Fibroblast of skin of abdomen (primary cell): ENCODE measurements around the gene PRSS38.

Source experiments
- DNase-seq: peaks from one replicate; pipeline ENCODE4 v3.0.0-alpha.2; 2013

PRSS38 gene

DNA sequence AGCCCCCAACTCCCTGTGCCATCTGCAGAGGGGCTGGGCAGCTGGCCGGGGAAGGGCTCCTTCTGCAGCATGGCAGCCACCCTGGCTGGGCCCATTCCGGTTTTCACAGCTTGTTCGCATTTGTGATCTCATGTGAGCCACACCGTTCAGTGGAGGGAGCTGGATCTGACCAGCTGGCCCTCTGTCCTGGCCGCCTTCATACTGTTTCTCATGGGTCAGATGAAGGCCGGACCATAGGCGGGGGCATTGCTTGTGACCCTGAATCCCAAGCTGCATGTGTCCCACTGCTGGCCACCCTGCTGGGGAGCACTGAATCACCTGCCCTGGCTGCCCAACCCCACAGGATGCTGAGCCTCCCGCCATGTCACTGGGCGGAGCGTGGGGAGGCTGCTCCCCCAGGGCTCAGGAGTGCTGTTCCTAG is 36.4 kb upstream of the PRSS38 start:
- no peak for DNase-seq

DNA sequence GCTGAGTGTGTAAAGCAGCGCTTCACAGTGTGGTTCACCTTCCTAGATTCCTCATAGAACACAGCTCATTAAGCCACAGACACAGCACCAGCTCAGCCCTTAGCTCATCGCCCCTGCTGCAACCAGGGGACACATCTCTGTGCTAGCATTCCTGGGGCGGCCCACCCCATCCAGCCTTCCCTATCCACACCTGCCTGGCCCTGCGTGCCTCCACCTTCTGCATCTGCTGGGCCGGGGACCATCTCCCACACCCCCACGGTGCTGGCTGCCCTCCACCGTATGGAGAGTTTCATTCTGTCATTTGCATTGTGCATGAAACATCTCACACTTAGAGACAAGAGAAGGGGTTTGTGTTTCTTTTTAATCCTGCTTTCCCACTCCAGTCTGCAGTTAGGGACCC is 35.8 kb upstream of the PRSS38 start:
- DNase-seq = no peak

DNA sequence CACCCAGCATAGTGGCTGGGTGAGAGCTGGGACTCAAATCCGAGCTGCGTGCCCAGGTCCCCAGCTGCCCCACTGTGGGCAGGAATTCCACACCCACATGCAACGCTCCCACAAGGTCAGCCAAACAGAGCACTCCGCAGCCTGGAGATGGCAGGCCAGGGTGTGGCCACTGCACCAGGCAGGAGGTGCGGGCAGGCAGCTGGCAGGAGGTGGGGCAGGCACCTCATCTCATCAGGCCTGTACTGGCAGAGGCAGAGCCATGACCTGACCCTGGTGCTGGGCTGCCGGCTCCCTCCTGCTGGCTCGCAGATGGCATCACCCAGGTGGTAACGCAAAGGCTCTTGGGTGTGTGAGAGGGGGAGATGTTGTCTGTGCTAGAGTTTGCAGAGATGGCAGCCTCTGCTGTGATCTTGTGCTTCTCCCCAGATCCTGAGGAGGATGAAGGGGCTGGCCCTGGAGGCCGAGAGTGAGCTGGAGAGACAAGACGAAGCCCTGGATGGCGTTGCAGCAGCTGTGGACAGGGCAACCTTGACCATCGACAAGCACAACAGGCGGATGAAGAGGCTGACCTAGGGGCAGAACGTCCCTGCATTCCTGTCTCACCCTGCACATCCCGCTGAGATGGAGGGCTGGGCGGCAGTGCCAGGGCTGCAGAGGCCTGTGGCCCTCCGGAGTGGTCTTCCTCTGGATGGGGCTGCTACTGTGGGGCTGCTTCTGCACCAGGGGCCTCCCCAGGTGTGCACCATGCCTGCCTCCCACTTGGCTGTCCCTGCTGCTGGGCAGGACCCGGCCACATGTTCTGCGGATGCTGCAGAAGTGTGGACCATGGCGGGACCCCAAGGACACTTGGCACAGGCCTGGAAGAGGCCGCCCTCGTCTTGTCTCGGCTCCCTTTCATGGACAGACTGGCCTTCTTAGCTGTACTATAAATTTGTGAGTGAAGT is 35.1 kb upstream of the PRSS38 start:
- no peak for DNase-seq

DNA sequence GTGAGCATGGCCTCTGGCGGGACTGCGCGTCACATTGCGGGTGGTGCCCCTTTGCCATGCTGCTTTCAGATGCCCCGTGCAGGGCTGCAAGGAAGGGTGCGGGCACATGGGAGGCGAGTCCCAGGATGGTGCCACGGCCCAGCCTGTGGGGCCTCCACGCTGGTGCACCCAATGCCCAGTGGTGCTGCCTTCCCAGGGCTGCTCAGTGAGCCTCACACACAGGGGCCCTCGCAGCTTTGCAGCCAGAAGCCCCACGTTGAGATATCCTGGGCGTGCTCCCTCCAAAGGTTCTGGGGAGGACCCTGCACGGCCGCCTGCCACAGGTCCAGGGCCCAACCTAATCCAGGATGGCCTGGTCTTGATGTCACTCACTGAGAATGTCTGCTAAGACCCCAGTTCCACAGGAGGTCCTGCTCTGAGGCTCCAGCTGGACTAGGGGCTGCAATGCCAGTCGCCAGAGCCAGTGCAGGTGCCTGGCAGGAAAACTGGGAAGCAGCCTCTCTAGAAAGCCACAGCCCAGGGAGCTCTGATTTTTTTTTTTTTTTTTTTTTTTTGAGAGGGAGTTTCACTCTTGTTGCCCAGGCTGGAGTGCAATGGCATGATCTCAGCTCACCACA is 34.1 kb upstream of the PRSS38 start:
- no peak for DNase-seq

DNA sequence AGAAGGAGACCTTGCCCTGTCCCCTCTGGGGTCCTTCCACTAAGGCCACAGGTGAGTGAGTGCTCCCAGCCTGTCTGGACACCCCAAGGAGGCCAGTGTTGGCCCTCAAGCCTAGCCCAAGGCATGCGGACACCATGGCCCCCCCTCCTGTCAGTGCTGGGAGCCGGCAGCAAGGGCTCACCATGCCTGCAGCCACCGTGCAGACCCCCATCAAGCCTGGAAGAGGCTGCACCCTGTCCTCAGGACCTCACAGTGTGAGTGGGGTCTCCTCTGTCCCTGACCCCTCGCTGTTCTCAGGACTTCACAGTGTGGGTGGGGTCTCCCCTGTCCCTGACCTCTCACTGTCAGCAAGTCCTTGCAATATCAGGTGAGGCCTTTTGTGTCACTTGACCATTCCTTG is 33.2 kb upstream of the PRSS38 start:
- no peak for DNase-seq

DNA sequence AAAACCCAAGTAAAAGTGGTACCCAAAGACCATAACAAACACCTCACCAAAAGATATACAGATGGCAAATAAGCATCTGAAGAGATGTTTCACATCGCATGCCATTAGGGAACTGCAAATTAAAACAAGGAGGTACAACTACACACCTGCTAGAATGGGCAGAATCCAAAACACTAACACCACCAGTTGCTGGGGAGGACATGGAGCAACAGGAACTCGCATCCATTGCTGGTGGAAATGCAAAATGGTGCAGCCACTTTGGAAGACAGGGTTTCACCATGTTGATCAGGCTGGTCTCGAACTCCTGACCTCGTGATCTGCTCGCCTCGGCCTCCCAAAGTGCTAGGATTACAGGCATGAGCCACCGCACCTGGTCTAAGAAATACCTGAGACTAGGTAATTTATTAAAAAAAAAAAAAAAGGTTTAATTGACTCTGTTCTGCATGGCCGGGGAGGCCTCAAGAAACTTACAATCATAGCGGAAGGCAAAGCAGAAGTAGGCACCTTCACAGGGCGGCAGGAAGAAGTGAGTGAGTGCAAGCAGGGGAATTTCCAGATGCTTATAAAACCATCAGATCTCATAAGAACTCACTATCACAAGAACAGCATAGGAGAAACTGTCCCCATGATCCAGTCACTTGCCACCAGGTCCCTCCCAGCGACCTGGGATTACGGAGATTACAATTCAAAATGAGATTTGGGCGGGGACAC is 30.2 kb upstream of the PRSS38 start:
- no peak for DNase-seq

DNA sequence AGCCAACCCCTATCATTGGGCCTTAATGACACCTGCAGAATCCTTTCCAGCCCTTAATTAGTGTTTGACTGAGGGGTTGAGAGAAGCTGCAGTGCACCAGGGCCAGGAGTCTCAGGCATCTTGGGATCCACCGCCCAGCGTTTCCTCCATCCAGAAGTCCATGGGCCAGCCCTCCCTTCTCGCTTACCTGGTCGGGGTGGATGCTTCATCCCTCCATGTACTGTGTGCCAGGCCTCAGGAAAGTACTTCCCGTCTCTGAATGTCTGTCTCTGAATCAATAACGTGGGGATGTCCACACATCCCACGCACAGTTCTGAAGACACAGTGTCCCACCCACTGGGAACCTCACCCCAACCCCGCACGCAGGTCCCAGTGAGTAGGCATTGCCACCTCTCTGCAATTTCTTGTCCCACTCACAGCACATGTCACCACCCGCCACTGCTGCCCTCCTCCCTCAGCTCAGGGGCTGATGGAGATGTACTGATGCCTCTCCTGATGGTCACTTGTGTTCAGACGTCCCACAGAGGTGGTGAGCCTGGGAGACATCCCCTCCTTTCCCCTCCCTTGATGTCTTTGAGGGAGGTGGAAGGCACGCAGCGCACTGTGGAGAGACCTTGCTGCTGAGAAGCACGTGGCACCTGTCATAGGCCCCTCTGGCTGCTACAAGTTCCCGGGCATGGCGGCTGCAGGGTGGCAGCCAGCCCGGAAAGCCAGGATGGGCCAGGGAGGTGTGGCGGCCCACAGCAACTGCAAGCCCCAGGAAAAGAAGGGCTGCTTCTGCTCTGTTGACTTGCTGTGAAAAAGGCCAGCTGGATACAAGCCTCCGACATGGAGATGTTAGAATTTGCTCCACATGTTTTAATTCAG is 29.4 kb upstream of the PRSS38 start:
- no peak for DNase-seq

DNA sequence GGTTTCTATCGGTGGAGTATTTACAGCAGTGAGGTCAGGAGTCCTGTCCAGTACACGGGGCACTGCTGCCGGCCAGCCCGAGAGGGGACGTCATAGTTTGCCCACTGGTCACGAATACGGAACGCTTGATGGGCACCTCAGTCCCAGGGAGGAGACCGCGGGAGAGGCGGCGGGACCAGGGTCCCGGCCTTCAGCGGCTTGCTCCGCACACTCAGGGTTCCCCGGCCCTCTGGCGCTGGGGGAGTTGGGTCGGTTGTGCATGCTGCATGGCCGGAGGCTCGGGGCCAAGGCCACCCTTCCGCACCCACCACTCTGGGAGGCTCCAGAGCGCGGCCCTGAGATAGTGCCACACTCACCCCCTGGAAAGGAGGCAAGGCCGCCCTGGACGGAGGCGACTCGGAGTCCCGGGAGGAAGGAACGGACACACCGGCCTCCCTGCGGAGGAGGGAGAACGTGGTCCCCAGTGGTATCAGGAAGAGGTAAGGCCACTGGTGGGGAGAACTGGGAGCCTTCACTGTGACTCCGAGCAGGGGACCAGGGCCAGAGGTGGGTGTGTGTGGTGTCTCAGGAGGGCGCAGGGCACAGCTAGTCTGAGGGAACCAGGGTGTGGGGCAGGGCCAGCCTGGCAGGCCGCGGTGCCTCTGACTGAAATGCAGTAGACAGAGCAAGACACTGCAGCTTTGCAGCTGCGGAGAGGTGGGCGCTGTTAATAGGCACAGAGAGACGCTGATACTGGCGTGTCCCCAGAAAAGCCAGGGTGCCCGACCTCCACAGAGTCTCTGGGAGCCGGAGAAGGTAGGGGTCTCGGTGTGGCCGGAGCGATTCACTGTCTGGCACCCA is 28.6 kb upstream of the PRSS38 start:
- DNase-seq = no peak

DNA sequence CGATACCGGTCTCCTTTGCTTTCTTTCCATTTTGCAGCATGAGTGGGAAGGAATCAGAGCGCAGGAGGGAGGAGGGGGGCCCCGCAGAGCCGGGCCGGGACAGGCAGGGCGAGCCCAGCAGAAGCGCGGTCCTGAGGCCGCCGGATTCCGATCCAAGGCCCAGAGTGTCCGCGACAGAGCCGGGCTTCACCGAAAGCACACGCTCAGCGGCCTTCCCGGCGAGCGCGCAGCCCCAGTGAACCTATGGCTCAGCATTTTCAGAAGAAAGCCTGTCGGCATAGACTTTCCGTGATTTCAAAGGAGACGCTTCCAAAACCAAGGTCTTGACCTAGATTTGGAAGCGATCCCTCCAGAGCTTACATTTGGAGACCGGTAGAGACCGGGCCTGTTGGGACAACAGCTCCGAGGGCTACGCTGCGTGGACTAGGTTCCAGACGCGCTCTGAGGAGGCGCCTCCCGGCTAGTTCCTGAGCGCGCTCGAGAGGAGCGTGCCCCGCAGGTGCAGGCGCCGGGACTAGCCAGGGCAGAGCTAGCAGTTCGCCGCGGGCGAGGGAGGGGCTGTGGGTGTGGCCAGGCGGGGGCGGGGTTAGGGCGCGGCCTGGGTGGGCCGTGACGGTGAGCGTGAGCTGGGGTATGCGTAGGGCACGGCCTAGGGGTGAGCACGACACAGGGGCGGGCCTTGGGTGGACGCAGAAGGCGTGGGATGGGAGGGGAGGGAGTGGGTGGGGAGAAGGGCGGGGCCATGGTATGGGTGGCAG is 27.8 kb upstream of the PRSS38 start:
- peak; percentile 95 for DNase-seq

DNA sequence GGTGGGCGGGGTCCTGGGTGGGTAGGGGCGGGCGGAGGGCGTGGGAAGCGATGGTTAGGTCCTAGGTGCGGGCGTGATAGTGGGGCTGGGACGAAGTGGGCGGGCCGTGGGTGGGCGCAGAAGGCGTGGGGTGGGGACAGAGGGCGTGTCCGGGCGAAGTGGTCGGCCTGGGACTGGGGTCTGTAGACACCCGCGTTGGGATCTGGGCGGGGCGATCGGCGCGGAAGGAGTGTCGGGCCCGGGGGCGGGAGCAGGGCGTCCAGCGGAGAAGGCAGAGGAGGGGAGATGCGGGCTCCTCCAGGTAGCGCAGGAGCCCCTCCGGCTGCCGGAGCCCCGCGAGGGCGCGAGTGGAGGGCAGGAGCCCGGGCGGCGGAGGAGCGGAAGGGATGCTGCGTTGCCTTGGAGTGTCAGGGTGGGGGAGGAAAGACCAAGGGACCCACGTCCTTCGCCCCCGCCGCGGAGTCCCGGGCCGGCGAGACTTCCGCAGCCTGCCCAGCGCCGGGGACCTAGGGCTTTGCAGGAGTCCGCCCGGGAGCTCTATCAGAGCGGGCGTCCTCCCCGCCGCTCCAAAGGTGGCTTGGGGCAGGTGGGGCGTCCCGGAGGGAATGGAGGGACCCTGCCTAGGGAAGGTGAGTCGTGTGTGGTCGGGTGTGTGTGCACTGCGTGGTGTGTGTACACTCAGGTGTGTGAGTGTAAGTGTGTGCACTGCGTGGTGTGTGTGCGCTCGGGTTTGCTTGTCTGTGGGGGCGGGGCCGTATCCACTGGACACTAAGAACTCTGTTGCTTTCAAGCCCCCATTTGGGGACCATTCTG is 27.0 kb upstream of the PRSS38 start:
- DNase-seq = no peak

DNA sequence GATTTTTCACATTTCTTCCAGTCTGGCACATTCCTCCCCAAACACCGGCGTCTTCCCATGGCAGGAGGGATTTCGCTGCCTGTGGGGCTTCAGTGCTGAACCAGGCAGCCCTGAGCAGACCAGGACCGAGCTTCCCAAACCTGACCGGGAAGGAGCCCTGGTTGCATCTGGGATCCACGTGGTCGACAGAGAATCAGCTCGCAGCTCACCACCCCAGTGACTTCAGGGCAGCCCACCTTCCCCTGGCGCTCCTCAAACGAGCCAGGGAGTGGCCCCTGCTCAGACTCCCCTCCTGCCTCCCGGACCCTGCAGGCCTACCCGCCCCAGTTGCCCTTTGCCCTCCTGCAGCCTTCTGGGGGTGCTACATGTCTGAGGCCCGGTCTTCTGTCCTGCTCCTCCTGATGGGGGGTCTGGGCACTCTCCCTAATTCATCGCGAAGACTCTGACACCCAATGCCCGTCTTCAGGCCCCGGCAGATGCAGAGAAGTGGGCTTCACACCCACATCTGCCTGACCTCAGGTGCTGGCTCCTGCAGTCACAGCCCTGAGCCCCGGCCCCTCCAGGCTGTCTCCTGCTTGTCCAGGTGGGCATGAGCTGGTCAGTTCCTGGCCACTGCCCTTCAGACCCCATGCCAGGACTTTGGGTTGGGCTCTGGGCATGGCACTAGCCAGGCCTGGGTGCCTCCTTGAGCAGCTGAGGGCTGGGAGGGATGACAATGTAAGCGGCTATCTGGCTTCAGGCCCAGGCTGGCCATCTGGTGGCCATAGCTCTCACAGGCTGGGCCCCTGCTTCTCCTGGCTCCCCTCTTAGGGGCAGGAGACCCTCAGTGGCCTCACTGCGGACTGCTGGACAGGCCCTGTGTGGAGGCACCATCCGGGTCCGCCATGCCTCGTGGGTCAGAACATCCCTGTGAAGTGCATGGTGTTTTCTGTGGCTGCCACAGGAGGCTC is 26.1 kb upstream of the PRSS38 start:
- DNase-seq = no peak

DNA sequence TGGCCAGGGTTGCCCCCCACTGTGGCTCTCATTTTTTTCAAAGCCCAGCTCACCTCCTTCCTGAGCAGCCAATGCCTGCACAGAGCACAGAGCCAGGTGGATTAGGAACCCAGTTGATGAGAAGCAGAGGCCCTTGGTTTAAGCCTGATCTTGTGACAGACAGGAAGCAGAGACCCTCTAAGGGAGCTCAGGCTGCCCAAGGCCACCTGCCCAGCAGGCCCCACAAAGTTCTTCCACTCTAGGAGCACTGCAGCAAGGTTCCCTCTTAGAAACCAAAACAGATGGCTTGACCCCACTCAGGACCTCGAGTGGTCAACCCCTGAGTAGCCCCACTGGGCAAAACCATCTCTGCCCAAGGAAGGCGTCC is 25.5 kb upstream of the PRSS38 start:
- no peak for DNase-seq

DNA sequence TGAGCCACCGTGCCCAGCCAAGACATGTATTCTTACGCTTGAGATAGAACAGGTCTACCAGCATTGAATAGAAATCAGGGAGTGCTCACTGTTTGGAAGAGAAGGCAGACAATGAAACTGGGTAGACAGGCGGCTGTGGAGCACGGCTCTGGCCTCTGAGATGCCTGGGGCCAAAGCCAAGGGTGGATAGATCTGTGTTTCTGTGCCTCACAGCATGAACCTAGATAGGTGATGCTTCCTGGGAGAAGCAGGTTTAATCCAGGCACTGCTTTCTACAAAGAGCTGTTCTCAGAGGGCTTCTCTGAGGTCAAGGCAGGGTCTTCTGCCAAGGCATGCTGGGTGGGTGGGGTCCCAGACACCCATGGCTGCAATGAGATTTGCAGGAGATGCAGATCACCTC is 24.6 kb upstream of the PRSS38 start:
- no peak for DNase-seq

DNA sequence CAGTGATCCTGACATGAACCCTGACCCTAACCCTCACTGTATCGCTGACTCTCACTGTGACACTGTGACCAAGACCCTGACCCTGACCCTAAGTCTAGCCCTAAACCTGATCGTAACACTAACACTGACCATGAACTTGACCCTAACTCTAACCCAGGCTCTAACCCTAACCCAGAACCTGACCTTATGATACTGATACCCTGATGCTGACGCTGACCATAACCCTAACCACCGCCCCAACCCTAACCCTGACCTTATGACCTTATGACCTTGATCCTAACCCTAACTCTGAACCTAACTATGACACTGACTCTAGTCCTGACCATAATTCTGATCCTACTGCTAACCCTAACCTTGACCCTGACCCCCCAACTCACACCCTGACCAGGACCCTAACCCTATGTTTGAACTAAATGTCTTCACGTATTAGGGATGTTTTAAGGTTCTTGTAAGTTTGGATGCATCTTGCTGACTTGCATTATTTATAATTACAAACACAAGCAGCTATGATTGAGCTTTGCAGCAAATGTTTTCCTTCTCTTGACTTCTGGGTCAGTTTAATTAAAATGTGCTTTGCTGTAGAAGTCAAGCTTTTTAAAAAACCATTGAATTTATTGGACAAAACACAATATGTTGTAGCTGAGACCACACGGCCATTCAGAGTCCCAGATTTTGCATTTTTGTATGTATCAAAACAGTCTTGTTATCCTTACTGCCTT is 23.9 kb upstream of the PRSS38 start:
- no peak for DNase-seq

DNA sequence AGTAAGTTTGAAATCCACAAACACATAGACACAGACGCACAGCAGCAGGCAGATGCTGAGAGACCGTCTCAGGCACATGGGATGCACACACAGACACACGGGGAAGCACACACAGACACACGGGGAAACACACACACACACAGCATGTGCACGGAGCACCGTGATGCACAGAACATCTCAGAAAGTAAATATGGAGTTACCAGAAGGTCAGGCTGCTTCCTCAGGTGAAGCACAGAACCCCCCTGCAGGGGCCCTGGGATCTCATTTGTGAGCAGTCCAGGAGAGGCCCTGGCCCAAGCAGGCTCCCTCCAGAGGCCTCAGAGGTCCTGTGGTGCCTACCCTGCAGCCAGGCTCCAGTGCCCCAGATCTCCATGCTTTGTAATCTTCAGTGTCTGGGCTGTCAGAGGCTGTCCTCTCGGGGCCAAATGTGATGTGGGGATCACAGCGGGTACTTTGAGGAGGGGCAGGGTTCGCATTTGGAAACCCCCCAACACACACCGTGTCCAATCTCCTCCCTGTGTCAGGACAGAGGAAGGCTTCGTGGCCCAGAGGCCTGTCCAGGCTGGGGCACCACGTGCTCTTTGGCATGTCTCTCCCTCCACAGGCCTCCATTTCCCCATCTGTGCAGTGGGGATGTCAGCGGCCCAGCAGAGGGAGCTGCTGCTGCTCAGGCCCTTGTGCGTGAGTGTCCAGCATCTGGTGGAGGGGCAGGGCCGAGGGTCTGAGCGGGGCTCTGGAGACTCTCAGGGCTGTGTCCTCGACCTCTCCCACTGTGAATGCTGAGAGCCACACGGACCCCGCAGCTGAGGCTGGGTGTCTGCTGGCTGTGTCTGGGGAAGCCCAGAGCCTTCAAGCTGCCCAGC is 23.0 kb upstream of the PRSS38 start:
- DNase-seq = no peak

DNA sequence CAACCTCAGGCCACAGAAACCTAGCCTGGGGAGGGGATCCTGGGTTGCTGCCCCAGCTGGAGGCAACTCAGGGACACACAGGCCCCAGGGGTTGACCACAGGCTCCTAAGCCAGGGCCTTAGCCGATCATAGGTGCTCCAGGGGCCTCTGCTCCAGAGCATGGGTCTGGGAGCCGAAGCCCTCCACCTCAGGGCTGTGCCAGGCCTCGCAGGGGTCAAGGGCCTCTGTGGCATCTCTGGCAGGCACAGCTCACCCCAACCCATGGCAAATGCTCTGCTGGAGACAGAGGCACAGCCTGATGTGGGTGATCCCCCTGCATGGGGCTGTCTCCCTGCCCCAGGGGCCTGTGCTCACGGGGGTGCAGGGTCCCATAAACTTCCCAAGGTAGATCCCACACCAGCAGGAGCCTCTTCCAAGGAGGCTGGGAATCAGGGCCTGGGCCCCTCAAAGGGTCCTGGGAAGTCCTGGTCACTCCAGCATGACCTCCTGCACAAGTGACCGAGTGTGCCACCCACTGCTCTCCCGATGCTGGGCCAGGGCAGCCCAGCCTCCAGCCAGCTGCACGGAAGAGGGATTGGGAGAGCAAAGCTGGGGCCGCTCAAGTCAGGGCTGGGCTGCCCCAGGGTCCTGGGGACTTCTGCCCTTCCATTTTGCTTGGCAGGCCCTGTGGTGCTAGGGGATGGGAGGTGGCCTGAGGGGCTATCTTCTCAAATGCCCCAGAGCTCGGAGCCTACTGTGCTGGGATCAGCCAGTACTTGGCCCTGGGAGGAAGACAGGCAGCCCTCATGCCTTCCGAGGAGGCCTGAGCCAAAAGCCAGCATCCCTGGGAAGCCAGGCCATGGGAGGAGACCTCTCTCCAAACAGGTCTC is 22.2 kb upstream of the PRSS38 start:
- no peak for DNase-seq
